C4-2B (cell line): Measurements from ENCODE around the gene LOXL3.

Experiments used
- ZFX ChIP-seq: fragments of 450-650 bp; IDR thresholded peaks from 2 replicates; pipeline ENCODE4 v1.6.1; 2017
- TF ChIP-seq, protein P1 (sequence below): fragments of 450-650 bp; conservative IDR thresholded peaks from 2 replicates; pipeline ENCODE4 v1.5.1; 2017; ENCODE audit warnings: mild to moderate bottlenecking

- TF ChIP-seq, protein P1, sequence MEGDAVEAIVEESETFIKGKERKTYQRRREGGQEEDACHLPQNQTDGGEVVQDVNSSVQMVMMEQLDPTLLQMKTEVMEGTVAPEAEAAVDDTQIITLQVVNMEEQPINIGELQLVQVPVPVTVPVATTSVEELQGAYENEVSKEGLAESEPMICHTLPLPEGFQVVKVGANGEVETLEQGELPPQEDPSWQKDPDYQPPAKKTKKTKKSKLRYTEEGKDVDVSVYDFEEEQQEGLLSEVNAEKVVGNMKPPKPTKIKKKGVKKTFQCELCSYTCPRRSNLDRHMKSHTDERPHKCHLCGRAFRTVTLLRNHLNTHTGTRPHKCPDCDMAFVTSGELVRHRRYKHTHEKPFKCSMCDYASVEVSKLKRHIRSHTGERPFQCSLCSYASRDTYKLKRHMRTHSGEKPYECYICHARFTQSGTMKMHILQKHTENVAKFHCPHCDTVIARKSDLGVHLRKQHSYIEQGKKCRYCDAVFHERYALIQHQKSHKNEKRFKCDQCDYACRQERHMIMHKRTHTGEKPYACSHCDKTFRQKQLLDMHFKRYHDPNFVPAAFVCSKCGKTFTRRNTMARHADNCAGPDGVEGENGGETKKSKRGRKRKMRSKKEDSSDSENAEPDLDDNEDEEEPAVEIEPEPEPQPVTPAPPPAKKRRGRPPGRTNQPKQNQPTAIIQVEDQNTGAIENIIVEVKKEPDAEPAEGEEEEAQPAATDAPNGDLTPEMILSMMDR = no peak
- no peak for TF ChIP-seq ZFX
Measured at GRCh38 chr2:74593826-74594772, 40.4 kb upstream of the LOXL3 start.
